Measurements from ENCODE around the gene USP53. TPM values are rescaled to one million over a fixed set of nuclear protein-coding genes. Genes with fewer than 3 reads are reported as not detected.

USP53 gene
- total and polyA plus RNA-seq, 9 of the 15 experiments (the other 6 are each of a cell fraction or from before 2014, with no cell fraction given), result 2.9 to 9.6 (median 8.3) TPM

- no peak overlapping the region for H3K4me2 ChIP-seq (ENCODE audit: insufficient read depth, low read length)
- ATAC-seq (no peak), DNase-seq (ENCODE audit: extremely low read depth in 1 of 4, low spot score in 3 of 4) (no peak), FAIRE-seq (no peak)
- intact Hi-C loops (cut with micrococcal nuclease) (no loop called here), in situ Hi-C loops (cut with MboI) (no loop called here)
- POLR2A ChIA-PET, result no interaction called here
- 6% methylated on average over 1 of the region's 1 CpG for WGBS (ENCODE audit: insufficient coverage, low coverage, missing lambda C conversion rate)
- no peaks in the 10 kb centered on the region for H3K9me3 ChIP-seq (replicated peaks; ENCODE audit: control insufficient read depth, insufficient read depth, low read depth, low read length)
- H3K27me3 ChIP-seq (ENCODE audit: control insufficient read depth in 2 of 2, insufficient read depth in 2 of 2, low read length in 2 of 2), result no peaks in the 10 kb centered on the region
- H3K4me1 ChIP-seq (replicated peaks in 1 of 2; ENCODE audit: control insufficient read depth in 2 of 2, insufficient read depth in 2 of 2, low read length in 2 of 2), result no peaks in the 10 kb centered on the region
- no peaks in the 10 kb centered on the region for H4K20me1 ChIP-seq (replicated peaks; ENCODE audit: control insufficient read depth, insufficient read depth, low read length)
- H3K79me2 ChIP-seq (ENCODE audit: control insufficient read depth, insufficient read depth, low read length), result no peaks in the 10 kb centered on the region
- TF ChIP-seq HNRNPH1 (optimal IDR thresholded peaks at IDR 0.05; ENCODE audit: low read depth, low read length) (no peak), ZNF431 (CRISPR knock-in tag; IDR thresholded peaks at IDR 0.05) (no peak), IRF1 (CRISPR knock-in tag; IDR thresholded peaks at IDR 0.05; ENCODE audit: borderline replicate concordance) (no peak), ZNF354B (CRISPR knock-in tag; IDR thresholded peaks at IDR 0.05) (no peak), SLC30A9 (CRISPR knock-in tag; IDR thresholded peaks at IDR 0.05) (no peak), THRAP3 (IDR thresholded peaks at IDR 0.05; ENCODE audit: borderline replicate concordance) (no peak), SIN3B (IDR thresholded peaks at IDR 0.05; ENCODE audit: low read depth) (no peak), IRF9 (tag; IDR thresholded peaks at IDR 0.05) (no peak), NFYB (IDR thresholded peaks at IDR 0.05; ENCODE audit: extremely low read depth, insufficient read length) (no peak)
- H3K36me3 ChIP-seq (ENCODE audit: control insufficient read depth, insufficient read depth, low read length), result no peaks in the 10 kb centered on the region
- no peak overlapping the region for H2AFZ ChIP-seq (ENCODE audit: low read depth, low read length)
- no TSS peak for BruUV-seq (replicated peaks)
- no peaks in the 10 kb centered on the region for H3K9me1 ChIP-seq (ENCODE audit: control insufficient read depth, insufficient read depth, low read length)
- CTCF ChIA-PET (ENCODE audit: low intra/inter-chr PET ratio), result no interaction called here
- H3K9ac ChIP-seq (ENCODE audit: insufficient read depth in 1 of 2, low read depth in 2 of 2, low read length in 2 of 2), result no peak overlapping the region
- no peak overlapping the region for H3K27ac ChIP-seq (ENCODE audit: extremely low read depth, low read depth, low read length)
- H3K4me3 ChIP-seq, result no peak overlapping the region
Measured at GRCh38 chr4:119264743-119265142, 52.2 kb downstream of the USP53 start.
